ENCODE results near the gene PHF2. TPM values are rescaled to one million over a fixed set of nuclear protein-coding genes. Genes with fewer than 3 reads are reported as not detected.
A peak's percentile ranks its signal among the peaks of the same experiment; 100 is the strongest.

PHF2 gene
- total RNA-seq, 2 experiments from 2014 or later = 16.0 to 16.2 TPM

GRCh38 chr9:93552923-93553322 is 23.5 kb upstream of the PHF2 start:
- DNase-seq = no peak
- Mint-ChIP-seq H3K9me3 (no peaks in the 10 kb centered on the region), H3K27me3 (no peaks in the 10 kb centered on the region), H3K4me1 (ENCODE audit: low read depth) (no peaks in the 10 kb centered on the region), H3K27ac (no peak overlapping the region), H3K4me3 (no peak overlapping the region), H3K36me3 (peaks cover 27% of the 10 kb centered on the region)
- CTCF ChIA-PET = interaction anchor here (1.5 kb wide), 1 partner anchor 13 kb away, joined by 8 read pairs; no protein-coding TSS in a partner anchor
- POLR2A ChIA-PET = no interaction called here
- intact Hi-C loops (cut with micrococcal nuclease) = no loop called here

- Mint-ChIP-seq H3K4me3 (no peak overlapping the region), H3K9me3 (no peaks in the 10 kb centered on the region), H3K27ac (no peak overlapping the region), H3K36me3 (peaks cover 37% of the 10 kb centered on the region), H3K27me3 (no peaks in the 10 kb centered on the region), H3K4me1 (ENCODE audit: low read depth) (no peaks in the 10 kb centered on the region)
- ChIA-PET POLR2A (no interaction called here), CTCF (no interaction called here)
- intact Hi-C loops (cut with micrococcal nuclease) = no loop called here
- no peak for DNase-seq
These were observed 21.0 kb upstream of the PHF2 start for GRCh38 chr9:93555370-93555769.

- no peak overlapping the region for H3K27ac Mint-ChIP-seq
- H3K4me3 Mint-ChIP-seq = no peak overlapping the region
- H3K4me1 Mint-ChIP-seq (ENCODE audit: low read depth) = no peaks in the 10 kb centered on the region
- H3K9me3 Mint-ChIP-seq = no peaks in the 10 kb centered on the region
- intact Hi-C loops (cut with micrococcal nuclease) = no loop called here
- peaks cover 31% of the 10 kb centered on the region for H3K36me3 Mint-ChIP-seq
- ChIA-PET CTCF (interaction anchor here (0.6 to 1.7 kb wide), 2 partner anchors 9 to 80 kb away, joined by 3 to 5 read pairs; no protein-coding TSS in a partner anchor), POLR2A (no interaction called here)
- DNase-seq = no peak
- H3K27me3 Mint-ChIP-seq = no peaks in the 10 kb centered on the region
These were observed 18.8 kb upstream of the PHF2 start for GRCh38 chr9:93557366-93558137.

GRCh38 chr9:93558503-93558902 is 17.9 kb upstream of the PHF2 start:
- Mint-ChIP-seq H3K36me3 (peaks cover 38% of the 10 kb centered on the region), H3K27me3 (no peaks in the 10 kb centered on the region)

GRCh38 chr9:93560991-93561390 is 15.4 kb upstream of the PHF2 start:
- peaks cover 46% of the 10 kb centered on the region for H3K36me3 Mint-ChIP-seq
- DNase-seq = no peak
- CTCF ChIA-PET = interaction anchor here (1.2 kb wide), 1 partner anchor 407 kb away, joined by 3 read pairs; no protein-coding TSS in a partner anchor
- no peak overlapping the region for H3K27ac Mint-ChIP-seq
- no peaks in the 10 kb centered on the region for H3K9me3 Mint-ChIP-seq
- no peak overlapping the region for H3K4me3 Mint-ChIP-seq
- H3K4me1 Mint-ChIP-seq (ENCODE audit: low read depth) = peaks cover 14% of the 10 kb centered on the region
- POLR2A ChIA-PET = no interaction called here
- intact Hi-C loops (cut with micrococcal nuclease) = loop anchor here (10.0 kb wide), 1 partner anchor 604 kb away; no protein-coding TSS in a partner anchor
- no peaks in the 10 kb centered on the region for H3K27me3 Mint-ChIP-seq

More at GRCh38 chr9:93558503-93558902, 17.9 kb upstream of the PHF2 start:
- H3K9me3 Mint-ChIP-seq = no peaks in the 10 kb centered on the region
- H3K4me3 Mint-ChIP-seq = no peak overlapping the region
- H3K27ac Mint-ChIP-seq = no peak overlapping the region
- no peak for DNase-seq
- intact Hi-C loops (cut with micrococcal nuclease) = no loop called here
- CTCF ChIA-PET = no interaction called here
- H3K4me1 Mint-ChIP-seq (ENCODE audit: low read depth) = no peaks in the 10 kb centered on the region
- POLR2A ChIA-PET = no interaction called here

GRCh38 chr9:93562157-93562556 is 14.2 kb upstream of the PHF2 start:
- peaks cover 41% of the 10 kb centered on the region for H3K36me3 Mint-ChIP-seq
- peaks cover 18% of the 10 kb centered on the region for H3K4me1 Mint-ChIP-seq (ENCODE audit: low read depth)
- no peak for DNase-seq
- H3K4me3 Mint-ChIP-seq = no peak overlapping the region
- no peaks in the 10 kb centered on the region for H3K27me3 Mint-ChIP-seq
- CTCF ChIA-PET = interaction anchor here (1.2 kb wide), 1 partner anchor 408 kb away, joined by 3 read pairs; no protein-coding TSS in a partner anchor
- no peaks in the 10 kb centered on the region for H3K9me3 Mint-ChIP-seq
- no peak overlapping the region for H3K27ac Mint-ChIP-seq
- intact Hi-C loops (cut with micrococcal nuclease) = loop anchor here (10.0 kb wide), 1 partner anchor 603 kb away; no protein-coding TSS in a partner anchor
- POLR2A ChIA-PET = no interaction called here

GRCh38 chr9:93565089-93565488 is 11.3 kb upstream of the PHF2 start:
- peak overlapping the region; percentile 64 for H3K27ac Mint-ChIP-seq
- POLR2A ChIA-PET = interaction anchor here (1.5 kb wide), 1 partner anchor 895 kb away, joined by 3 read pairs; the partner anchor contains the start of gene IPPK
- peaks cover 25% of the 10 kb centered on the region for H3K36me3 Mint-ChIP-seq

GRCh38 chr9:93566408-93567270 is 9.7 kb upstream of the PHF2 start:
- DNase-seq = peak; percentile 99
- Mint-ChIP-seq H3K9me3 (peaks cover 8% of the 10 kb centered on the region), H3K4me1 (ENCODE audit: low read depth) (peaks cover 25% of the 10 kb centered on the region), H3K36me3 (peaks cover 25% of the 10 kb centered on the region), H3K4me3 (peak overlapping the region; percentile 86), H3K27me3 (no peaks in the 10 kb centered on the region), H3K27ac (peak overlapping the region; percentile 88)
- intact Hi-C loops (cut with micrococcal nuclease) = loop anchor here (1.0 to 10.0 kb wide), 4 partner anchors 113 to 598 kb away; partner anchors contain the start of genes CARD19 and FAM120AOS
- ChIA-PET POLR2A (interaction anchor here (0.5 to 1.7 kb wide), 9 partner anchors 9 to 1337 kb away, joined by 3 to 14 read pairs (median 5); partner anchors contain the start of genes FAM120AOS, IPPK and PHF2), CTCF (interaction anchor here (0.6 to 2.6 kb wide), 30 partner anchors 8 to 612 kb away, joined by 3 to 22 read pairs (median 4); partner anchors contain the start of genes FAM120A and FAM120AOS)

More at GRCh38 chr9:93565089-93565488, 11.3 kb upstream of the PHF2 start:
- no peak for DNase-seq
- intact Hi-C loops (cut with micrococcal nuclease) = loop anchor here (5.0 to 10.0 kb wide), 3 partner anchors 408 to 600 kb away; partner anchors contain the start of gene CARD19
- no peaks in the 10 kb centered on the region for H3K27me3 Mint-ChIP-seq
- no peaks in the 10 kb centered on the region for H3K9me3 Mint-ChIP-seq
- H3K4me3 Mint-ChIP-seq = no peak overlapping the region
- peaks cover 25% of the 10 kb centered on the region for H3K4me1 Mint-ChIP-seq (ENCODE audit: low read depth)
- CTCF ChIA-PET = interaction anchor here (1.0 to 2.6 kb wide), 8 partner anchors 14 to 251 kb away, joined by 3 to 17 read pairs (median 9); partner anchors contain the start of gene FAM120A

- CTCF ChIA-PET = interaction anchor here (1.0 to 2.0 kb wide), 7 partner anchors 8 to 564 kb away, joined by 3 to 22 read pairs (median 10); partner anchors contain the start of gene FAM120AOS
- intact Hi-C loops (cut with micrococcal nuclease) = loop anchor here (5.0 to 10.0 kb wide), 3 partner anchors 410 to 597 kb away; partner anchors contain the start of gene CARD19
- peak overlapping the region; percentile 88 for H3K27ac Mint-ChIP-seq
- no peak for DNase-seq
- H3K36me3 Mint-ChIP-seq = peaks cover 19% of the 10 kb centered on the region
- H3K9me3 Mint-ChIP-seq = peaks cover 8% of the 10 kb centered on the region
- peaks cover 25% of the 10 kb centered on the region for H3K4me1 Mint-ChIP-seq (ENCODE audit: low read depth)
- H3K27me3 Mint-ChIP-seq = no peaks in the 10 kb centered on the region
- POLR2A ChIA-PET = interaction anchor here (1.7 kb wide), 3 partner anchors 9 to 114 kb away, joined by 6 to 14 read pairs (median 10); partner anchors contain the start of genes FAM120AOS and PHF2
- peak overlapping the region; percentile 86 for H3K4me3 Mint-ChIP-seq
These were observed 9.0 kb upstream of the PHF2 start for GRCh38 chr9:93567271-93567959.

- H3K27ac Mint-ChIP-seq = no peak overlapping the region
- peaks cover 8% of the 10 kb centered on the region for H3K9me3 Mint-ChIP-seq
- peaks cover 13% of the 10 kb centered on the region for H3K36me3 Mint-ChIP-seq
- intact Hi-C loops (cut with micrococcal nuclease) = loop anchor here (5.0 to 10.0 kb wide), 3 partner anchors 411 to 597 kb away; partner anchors contain the start of gene CARD19
- H3K27me3 Mint-ChIP-seq = no peaks in the 10 kb centered on the region
- H3K4me3 Mint-ChIP-seq = no peak overlapping the region
- peaks cover 25% of the 10 kb centered on the region for H3K4me1 Mint-ChIP-seq (ENCODE audit: low read depth)
- no peak for DNase-seq
- CTCF ChIA-PET = no interaction called here
- POLR2A ChIA-PET = no interaction called here
These were observed 8.2 kb upstream of the PHF2 start for GRCh38 chr9:93568169-93568568.

- CTCF ChIA-PET = no interaction called here
- peaks cover 22% of the 10 kb centered on the region for H3K4me1 Mint-ChIP-seq (ENCODE audit: low read depth)
These were observed 6.7 kb upstream of the PHF2 start for GRCh38 chr9:93569621-93570174.

More at GRCh38 chr9:93569621-93570174, 6.7 kb upstream of the PHF2 start:
- Mint-ChIP-seq H3K4me3 (no peak overlapping the region), H3K27ac (no peak overlapping the region), H3K9me3 (peaks cover 8% of the 10 kb centered on the region), H3K36me3 (peaks cover 7% of the 10 kb centered on the region), H3K27me3 (no peaks in the 10 kb centered on the region)
- intact Hi-C loops (cut with micrococcal nuclease) = loop anchor here (5.0 to 10.0 kb wide), 3 partner anchors 412 to 595 kb away; partner anchors contain the start of gene CARD19
- no peak for DNase-seq
- POLR2A ChIA-PET = no interaction called here

Measured in activated CD4-positive, alpha-beta memory T cell treated with anti-CD3 and anti-CD28 coated beads for 36 hours (primary cell).